ENCODE data around the gene METAP2.
"Not testable (repeated sequence)": the region's sequence is repeated elsewhere in the genome, so short reads cannot be mapped to it uniquely, and the experiment has no call there.

The METAP2 gene

GRCh38 chr12:95473884-95474659, at the start of gene METAP2:
Gene METAP2 (plus strand): TSS chr12:95474152. CDS start chr12:95474180, 28 bp downstream.
- DNase-seq: peak; percentile 97

GRCh38 chr12:95424271-95424994, 49.5 kb upstream of the METAP2 start:
- DNase-seq: no peak

- no peak for DNase-seq
Measured at GRCh38 chr12:95429172-95429510, 44.8 kb upstream of the METAP2 start.

GRCh38 chr12:95431120-95431519, 42.8 kb upstream of the METAP2 start:
- DNase-seq: no peak

- no peak for DNase-seq
Measured at GRCh38 chr12:95435355-95435754, 38.6 kb upstream of the METAP2 start.

- DNase-seq: no peak
Measured at GRCh38 chr12:95437565-95437964, 36.4 kb upstream of the METAP2 start.

GRCh38 chr12:95439461-95440230, 34.3 kb upstream of the METAP2 start:
- peak; percentile 29 for DNase-seq

- peak; percentile 55 for DNase-seq
Measured at GRCh38 chr12:95440401-95440800, 33.6 kb upstream of the METAP2 start.

- DNase-seq: peak; percentile 51
Measured at GRCh38 chr12:95443459-95443858, 30.5 kb upstream of the METAP2 start.

- not testable (repeated sequence) for DNase-seq
Measured at GRCh38 chr12:95445099-95445498, 28.9 kb upstream of the METAP2 start.

- DNase-seq: no peak
Measured at GRCh38 chr12:95445884-95446505, 28.0 kb upstream of the METAP2 start.

- no peak for DNase-seq
Measured at GRCh38 chr12:95446506-95446900, 27.4 kb upstream of the METAP2 start.

- DNase-seq: not testable (repeated sequence)
Measured at GRCh38 chr12:95449656-95450055, 24.3 kb upstream of the METAP2 start.

GRCh38 chr12:95452501-95452900, 21.5 kb upstream of the METAP2 start:
- not testable (repeated sequence) for DNase-seq

- DNase-seq: not testable (repeated sequence)
Measured at GRCh38 chr12:95453881-95454280, 20.1 kb upstream of the METAP2 start.

GRCh38 chr12:95454780-95455215, 19.2 kb upstream of the METAP2 start:
- DNase-seq: peak; percentile 38

- DNase-seq: peak; percentile 27
Measured at GRCh38 chr12:95457605-95458004, 16.3 kb upstream of the METAP2 start.

GRCh38 chr12:95458761-95459160, 15.2 kb upstream of the METAP2 start:
- no peak for DNase-seq

GRCh38 chr12:95459310-95459709, 14.6 kb upstream of the METAP2 start:
- DNase-seq: no peak

- DNase-seq: no peak
Measured at GRCh38 chr12:95460105-95460504, 13.8 kb upstream of the METAP2 start.

GRCh38 chr12:95460896-95461295, 13.1 kb upstream of the METAP2 start:
- DNase-seq: no peak

GRCh38 chr12:95462081-95462480, 11.9 kb upstream of the METAP2 start:
- no peak for DNase-seq

GRCh38 chr12:95462551-95462950, 11.4 kb upstream of the METAP2 start:
- DNase-seq: no peak
